Gastroesophageal sphincter (tissue), 3 donors: Measurements from ENCODE around the gene CACNA1E.

Source experiments
- POLR2A ChIP-seq, 2 donors: fragments of 450-650 bp; IDR thresholded peaks; one replicate each; pipeline ENCODE4 v1.6.1; 2017; ENCODE audit warnings: antibody characterized with exemption in 2 of 2, mild to moderate bottlenecking in 2 of 2, moderate library complexity in 1 of 2
- TF ChIP-seq, protein P1 (sequence below), 4 experiments: fragments of 200-600 bp in 2 of 4; fragments of 450-650 bp in 2 of 4; sonication (generic) in 1 of 4; IDR thresholded peaks; one replicate each; pipeline ENCODE4 v1.5.1; 2017 to 2019; ENCODE audit warnings: antibody characterized with exemption in 4 of 4, mild to moderate bottlenecking in 2 of 4, moderate library complexity in 2 of 4

DNA sequence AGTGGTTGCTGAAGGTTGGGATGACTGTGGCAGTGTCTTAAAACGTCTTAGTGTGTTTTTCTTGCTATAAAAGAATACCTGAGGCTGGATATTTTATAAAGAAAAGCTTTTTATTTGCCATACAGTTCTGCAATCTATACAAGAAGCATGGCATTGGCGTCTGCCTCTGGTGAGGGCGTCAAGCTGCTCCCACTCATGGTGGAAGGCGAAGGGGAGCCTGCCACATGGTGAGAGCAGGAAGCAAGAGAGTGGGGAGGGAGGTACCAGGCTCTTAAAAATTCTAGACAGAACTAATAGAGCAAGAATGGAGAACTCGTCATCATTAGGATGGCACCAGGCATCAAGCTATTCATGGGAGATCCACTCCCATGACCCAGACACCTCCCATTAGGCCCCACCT, 140.5 kb downstream of the CACNA1E start:
- TF ChIP-seq, protein P1, sequence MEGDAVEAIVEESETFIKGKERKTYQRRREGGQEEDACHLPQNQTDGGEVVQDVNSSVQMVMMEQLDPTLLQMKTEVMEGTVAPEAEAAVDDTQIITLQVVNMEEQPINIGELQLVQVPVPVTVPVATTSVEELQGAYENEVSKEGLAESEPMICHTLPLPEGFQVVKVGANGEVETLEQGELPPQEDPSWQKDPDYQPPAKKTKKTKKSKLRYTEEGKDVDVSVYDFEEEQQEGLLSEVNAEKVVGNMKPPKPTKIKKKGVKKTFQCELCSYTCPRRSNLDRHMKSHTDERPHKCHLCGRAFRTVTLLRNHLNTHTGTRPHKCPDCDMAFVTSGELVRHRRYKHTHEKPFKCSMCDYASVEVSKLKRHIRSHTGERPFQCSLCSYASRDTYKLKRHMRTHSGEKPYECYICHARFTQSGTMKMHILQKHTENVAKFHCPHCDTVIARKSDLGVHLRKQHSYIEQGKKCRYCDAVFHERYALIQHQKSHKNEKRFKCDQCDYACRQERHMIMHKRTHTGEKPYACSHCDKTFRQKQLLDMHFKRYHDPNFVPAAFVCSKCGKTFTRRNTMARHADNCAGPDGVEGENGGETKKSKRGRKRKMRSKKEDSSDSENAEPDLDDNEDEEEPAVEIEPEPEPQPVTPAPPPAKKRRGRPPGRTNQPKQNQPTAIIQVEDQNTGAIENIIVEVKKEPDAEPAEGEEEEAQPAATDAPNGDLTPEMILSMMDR (IDR thresholded peaks at IDR 0.05), result no peak
- TF ChIP-seq POLR2A (IDR thresholded peaks at IDR 0.05), result no peak
